ENCODE results near the gene CEL.

The CEL gene

GRCh38 chr9:133049043-133049442 is 12.7 kb upstream of the CEL start:
- H3K4me1 ChIP-seq (ENCODE audit: control insufficient read depth, low read depth, low read length) = no peaks in the 10 kb centered on the region
- peaks cover 58% of the 10 kb centered on the region for H3K36me3 ChIP-seq (ENCODE audit: control insufficient read depth, low read depth, low read length)
- no peaks in the 10 kb centered on the region for H3K27me3 ChIP-seq (ENCODE audit: control insufficient read depth, insufficient read depth, low read length)
- no peak overlapping the region for H3K9ac ChIP-seq (ENCODE audit: low read length)
- H3K4me3 ChIP-seq (ENCODE audit: low read length) = no peak overlapping the region
- no peak overlapping the region for H3K27ac ChIP-seq (ENCODE audit: low read length)
- no peaks in the 10 kb centered on the region for H3K9me3 ChIP-seq (ENCODE audit: control insufficient read depth, low read depth, low read length)

GRCh38 chr9:133050142-133050541 is 11.6 kb upstream of the CEL start:
- Histone ChIP-seq H3K4me3 (ENCODE audit: low read length) (no peak overlapping the region), H3K4me1 (ENCODE audit: control insufficient read depth, low read depth, low read length) (no peaks in the 10 kb centered on the region), H3K9me3 (ENCODE audit: control insufficient read depth, low read depth, low read length) (no peaks in the 10 kb centered on the region), H3K27ac (ENCODE audit: low read length) (no peak overlapping the region), H3K9ac (ENCODE audit: low read length) (no peak overlapping the region), H3K36me3 (ENCODE audit: control insufficient read depth, low read depth, low read length) (peaks cover 59% of the 10 kb centered on the region), H3K27me3 (ENCODE audit: control insufficient read depth, insufficient read depth, low read length) (no peaks in the 10 kb centered on the region)

- Histone ChIP-seq H3K27ac (ENCODE audit: low read length) (no peak overlapping the region), H3K9me3 (ENCODE audit: control insufficient read depth, low read depth, low read length) (no peaks in the 10 kb centered on the region), H3K4me1 (ENCODE audit: control insufficient read depth, low read depth, low read length) (no peaks in the 10 kb centered on the region), H3K36me3 (ENCODE audit: control insufficient read depth, low read depth, low read length) (peaks cover 57% of the 10 kb centered on the region), H3K27me3 (ENCODE audit: control insufficient read depth, insufficient read depth, low read length) (no peaks in the 10 kb centered on the region), H3K4me3 (ENCODE audit: low read length) (no peak overlapping the region), H3K9ac (ENCODE audit: low read length) (no peak overlapping the region)
These were observed 11.0 kb upstream of the CEL start for GRCh38 chr9:133050781-133051180.

DNA sequence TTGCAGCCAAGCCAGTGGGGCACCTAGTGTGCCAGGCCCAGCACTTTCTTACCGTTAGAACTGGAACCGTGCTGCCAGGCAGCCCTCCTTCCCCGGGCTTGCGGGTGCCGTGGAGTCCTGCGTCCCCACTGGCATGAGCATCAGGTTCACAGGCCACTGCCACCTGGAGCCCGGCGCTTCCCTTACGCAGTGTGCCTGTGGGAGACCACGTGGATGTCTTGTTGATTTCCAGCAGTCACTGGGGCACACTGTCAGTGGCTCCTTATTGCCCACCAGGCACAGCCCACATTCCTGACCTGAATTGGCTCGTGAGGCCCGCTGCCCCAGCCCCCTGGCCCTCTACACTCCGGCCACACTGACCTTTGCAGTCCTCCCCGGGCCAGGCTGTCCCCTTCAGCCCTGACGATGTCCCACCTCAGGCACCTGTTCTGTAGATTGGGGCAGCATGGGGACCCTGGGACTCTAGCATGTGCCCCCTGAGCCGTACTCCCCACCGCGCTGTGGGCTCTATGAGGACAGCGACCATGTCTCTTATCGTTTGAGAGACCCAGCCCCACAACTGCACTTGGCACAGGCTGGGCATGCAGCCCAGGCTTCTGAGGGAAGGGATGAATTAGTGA is 10.4 kb upstream of the CEL start:
- Histone ChIP-seq H3K4me3 (ENCODE audit: low read length) (no peak overlapping the region), H3K27me3 (ENCODE audit: control insufficient read depth, insufficient read depth, low read length) (no peaks in the 10 kb centered on the region), H3K4me1 (ENCODE audit: control insufficient read depth, low read depth, low read length) (no peaks in the 10 kb centered on the region), H3K27ac (ENCODE audit: low read length) (no peak overlapping the region), H3K9ac (ENCODE audit: low read length) (no peak overlapping the region), H3K36me3 (ENCODE audit: control insufficient read depth, low read depth, low read length) (peaks cover 57% of the 10 kb centered on the region), H3K9me3 (ENCODE audit: control insufficient read depth, low read depth, low read length) (no peaks in the 10 kb centered on the region)

- no peaks in the 10 kb centered on the region for H3K27me3 ChIP-seq (ENCODE audit: control insufficient read depth, insufficient read depth, low read length)
- H3K36me3 ChIP-seq (ENCODE audit: control insufficient read depth, low read depth, low read length) = peaks cover 58% of the 10 kb centered on the region
- no peak overlapping the region for H3K4me3 ChIP-seq (ENCODE audit: low read length)
- no peaks in the 10 kb centered on the region for H3K9me3 ChIP-seq (ENCODE audit: control insufficient read depth, low read depth, low read length)
- no peak overlapping the region for H3K9ac ChIP-seq (ENCODE audit: low read length)
- no peaks in the 10 kb centered on the region for H3K4me1 ChIP-seq (ENCODE audit: control insufficient read depth, low read depth, low read length)
- H3K27ac ChIP-seq (ENCODE audit: low read length) = no peak overlapping the region
These were observed 9.7 kb upstream of the CEL start for GRCh38 chr9:133051966-133052539.

DNA sequence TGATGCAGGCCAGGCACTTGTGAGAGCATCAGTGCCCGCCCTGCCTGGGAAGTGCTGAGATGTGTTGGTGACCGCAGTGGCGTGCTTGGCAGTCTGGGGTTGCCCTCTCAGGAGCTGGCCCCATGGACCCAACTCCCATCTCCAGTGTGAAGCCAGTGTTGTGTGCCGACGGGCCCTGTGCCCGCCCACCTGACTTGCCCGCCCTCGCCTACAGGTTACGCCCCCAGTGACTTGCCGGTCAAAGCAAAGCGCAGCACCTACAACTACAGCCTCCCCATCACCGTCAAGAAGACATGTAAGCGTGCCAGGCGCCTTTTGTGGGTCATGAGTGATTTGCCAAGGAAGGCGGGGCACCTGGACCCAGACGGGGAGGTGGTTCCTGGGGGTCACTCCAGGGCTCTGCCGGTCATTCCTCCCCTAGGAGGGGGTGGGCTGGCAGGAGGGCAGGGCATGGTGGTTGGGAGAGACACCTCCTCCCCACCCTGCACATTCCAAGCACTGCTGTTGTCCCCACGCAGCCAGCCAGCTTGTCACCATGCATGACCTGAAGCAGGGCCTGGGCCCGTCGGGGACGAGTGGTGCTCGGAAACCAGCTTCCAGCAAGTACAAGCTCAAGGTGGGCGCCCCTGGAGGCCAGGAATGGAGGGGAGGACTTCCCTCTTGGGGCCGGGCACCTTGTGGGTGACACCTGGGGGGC is 7.4 kb upstream of the CEL start:
- peaks cover 3% of the 10 kb centered on the region for H3K4me1 ChIP-seq (ENCODE audit: control insufficient read depth, low read depth, low read length)
- no peaks in the 10 kb centered on the region for H3K27me3 ChIP-seq (ENCODE audit: control insufficient read depth, insufficient read depth, low read length)
- H3K9me3 ChIP-seq (ENCODE audit: control insufficient read depth, low read depth, low read length) = no peaks in the 10 kb centered on the region
- peaks cover 57% of the 10 kb centered on the region for H3K36me3 ChIP-seq (ENCODE audit: control insufficient read depth, low read depth, low read length)
- no peak overlapping the region for H3K27ac ChIP-seq (ENCODE audit: low read length)
- H3K4me3 ChIP-seq (ENCODE audit: low read length) = no peak overlapping the region
- H3K9ac ChIP-seq (ENCODE audit: low read length) = no peak overlapping the region

- H3K36me3 ChIP-seq (ENCODE audit: control insufficient read depth, low read depth, low read length) = peaks cover 51% of the 10 kb centered on the region
- no peak overlapping the region for H3K9ac ChIP-seq (ENCODE audit: low read length)
- H3K4me1 ChIP-seq (ENCODE audit: control insufficient read depth, low read depth, low read length) = peaks cover 9% of the 10 kb centered on the region
- H3K9me3 ChIP-seq (ENCODE audit: control insufficient read depth, low read depth, low read length) = no peaks in the 10 kb centered on the region
- H3K27ac ChIP-seq (ENCODE audit: low read length) = no peak overlapping the region
- H3K27me3 ChIP-seq (ENCODE audit: control insufficient read depth, insufficient read depth, low read length) = no peaks in the 10 kb centered on the region
- H3K4me3 ChIP-seq (ENCODE audit: low read length) = no peak overlapping the region
These were observed 6.8 kb upstream of the CEL start for GRCh38 chr9:133054966-133055365.

DNA sequence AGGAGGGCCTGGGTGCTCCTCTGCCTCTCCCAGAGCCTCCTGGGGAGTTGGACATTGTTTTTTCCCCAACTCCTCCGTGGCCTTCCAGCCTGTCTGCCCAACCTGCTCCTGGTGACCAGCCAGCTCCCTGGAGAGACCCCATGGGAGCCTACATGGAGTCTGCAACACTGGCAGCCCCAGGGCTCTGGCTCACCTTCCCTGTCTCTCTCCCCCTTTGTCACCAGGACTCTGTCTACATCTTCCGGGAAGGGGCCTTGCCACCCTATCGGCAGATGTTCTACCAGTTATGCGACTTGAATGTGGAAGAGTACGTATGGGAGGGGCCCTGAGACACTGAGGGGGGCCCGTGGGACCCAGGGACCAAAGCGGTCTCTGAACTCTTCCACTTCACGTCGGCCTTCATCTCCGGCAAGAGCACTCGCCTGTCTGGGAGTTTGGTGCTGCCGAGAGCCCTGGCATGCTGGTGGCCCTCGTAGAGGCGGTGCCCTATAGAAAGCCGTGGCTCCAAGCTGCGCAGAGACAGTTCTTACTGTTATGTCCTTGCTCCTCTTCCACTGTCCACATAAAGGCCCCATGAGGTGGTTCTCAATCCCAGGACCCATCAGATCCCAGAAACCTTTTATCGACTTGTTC is 5.9 kb upstream of the CEL start:
- H3K36me3 ChIP-seq (ENCODE audit: control insufficient read depth, low read depth, low read length) = peaks cover 44% of the 10 kb centered on the region
- H3K27me3 ChIP-seq (ENCODE audit: control insufficient read depth, insufficient read depth, low read length) = no peaks in the 10 kb centered on the region
- peaks cover 13% of the 10 kb centered on the region for H3K4me1 ChIP-seq (ENCODE audit: control insufficient read depth, low read depth, low read length)
- no peak overlapping the region for H3K27ac ChIP-seq (ENCODE audit: low read length)
- H3K9me3 ChIP-seq (ENCODE audit: control insufficient read depth, low read depth, low read length) = no peaks in the 10 kb centered on the region
- no peak overlapping the region for H3K4me3 ChIP-seq (ENCODE audit: low read length)
- H3K9ac ChIP-seq (ENCODE audit: low read length) = no peak overlapping the region

DNA sequence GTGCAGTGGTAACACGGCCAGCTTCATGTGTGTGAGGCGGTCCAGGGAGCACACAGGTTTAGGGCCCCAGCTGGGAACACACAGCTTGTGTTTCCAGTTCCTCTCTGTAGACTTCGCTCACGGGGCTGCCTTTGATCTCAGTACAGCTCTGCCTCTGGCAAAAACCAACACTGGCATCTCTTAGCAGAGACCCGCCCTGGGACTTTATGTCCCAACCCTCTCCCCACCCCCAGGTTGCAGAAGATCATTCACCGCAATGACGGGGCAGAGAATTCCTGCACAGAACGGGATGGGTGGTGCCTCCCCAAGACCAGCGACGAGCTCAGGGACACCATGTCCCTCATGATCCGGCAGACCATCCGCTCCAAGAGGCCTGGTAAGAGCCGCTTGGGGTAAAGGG is 5.2 kb upstream of the CEL start:
- H3K9me3 ChIP-seq (ENCODE audit: control insufficient read depth, low read depth, low read length) = no peaks in the 10 kb centered on the region
- peaks cover 13% of the 10 kb centered on the region for H3K4me1 ChIP-seq (ENCODE audit: control insufficient read depth, low read depth, low read length)
- H3K9ac ChIP-seq (ENCODE audit: low read length) = no peak overlapping the region
- no peak overlapping the region for H3K4me3 ChIP-seq (ENCODE audit: low read length)
- no peak overlapping the region for H3K27ac ChIP-seq (ENCODE audit: low read length)
- no peaks in the 10 kb centered on the region for H3K27me3 ChIP-seq (ENCODE audit: control insufficient read depth, insufficient read depth, low read length)
- peaks cover 41% of the 10 kb centered on the region for H3K36me3 ChIP-seq (ENCODE audit: control insufficient read depth, low read depth, low read length)

GRCh38 chr9:133057006-133057405 is 4.8 kb upstream of the CEL start:
- Histone ChIP-seq H3K36me3 (ENCODE audit: control insufficient read depth, low read depth, low read length) (peaks cover 38% of the 10 kb centered on the region), H3K9ac (ENCODE audit: low read length) (no peak overlapping the region), H3K27me3 (ENCODE audit: control insufficient read depth, insufficient read depth, low read length) (no peaks in the 10 kb centered on the region), H3K27ac (ENCODE audit: low read length) (no peak overlapping the region), H3K4me1 (ENCODE audit: control insufficient read depth, low read depth, low read length) (peaks cover 13% of the 10 kb centered on the region), H3K9me3 (ENCODE audit: control insufficient read depth, low read depth, low read length) (no peaks in the 10 kb centered on the region), H3K4me3 (ENCODE audit: low read length) (no peak overlapping the region)

- H3K9ac ChIP-seq (ENCODE audit: low read length) = no peak overlapping the region
- peaks cover 36% of the 10 kb centered on the region for H3K36me3 ChIP-seq (ENCODE audit: control insufficient read depth, low read depth, low read length)
- no peak overlapping the region for H3K4me3 ChIP-seq (ENCODE audit: low read length)
- peaks cover 13% of the 10 kb centered on the region for H3K4me1 ChIP-seq (ENCODE audit: control insufficient read depth, low read depth, low read length)
- H3K27ac ChIP-seq (ENCODE audit: low read length) = no peak overlapping the region
- H3K27me3 ChIP-seq (ENCODE audit: control insufficient read depth, insufficient read depth, low read length) = no peaks in the 10 kb centered on the region
- H3K9me3 ChIP-seq (ENCODE audit: control insufficient read depth, low read depth, low read length) = no peaks in the 10 kb centered on the region
These were observed 4.2 kb upstream of the CEL start for GRCh38 chr9:133057553-133057952.

Data from iPS-18a (cell line).